CD4-positive, alpha-beta T cell (primary cell): ENCODE measurements around the gene HEPHL1. TPM values are rescaled to one million over a fixed set of nuclear protein-coding genes. Genes with fewer than 3 reads are reported as not detected.

Experiments
- ATAC-seq: fragments of 200-7000 bp; cut with Tn5 transposase; one replicate; pipeline ENCODE4 v1.10.0; 2022; ENCODE audit warnings: mild to moderate bottlenecking; ENCODE audit not compliant: poor library complexity
- CTCF ChIA-PET: fragments of 350-600 bp; sonication (Branson Sonifier 250); formaldehyde crosslinking; loops from one replicate; lab custom pipeline; 2021; ENCODE audit warnings: antibody characterized with exemption, inconsistent platforms; lab: Charles Lee
- POLR2A ChIA-PET: fragments of 350-600 bp; sonication (Branson Sonifier 250); formaldehyde crosslinking; loops from one replicate; lab custom pipeline; 2021; ENCODE audit warnings: antibody characterized with exemption, inconsistent platforms; lab: Charles Lee
- DNase-seq, 14 experiments: peaks; one replicate each; pipeline ENCODE4 v3.0.0-alpha.2; 2013 to 2020; ENCODE audit warnings: mixed read lengths in 2 of 14
- H3K27ac ChIP-seq, 2 donors: one replicate each; pipeline versions ENCODE4 v1.5.1 to v1.7.0; 2013; ENCODE audit warnings: low read length in 2 of 2, low read depth in 1 of 2, mild to moderate bottlenecking in 1 of 2
- H3K27me3 ChIP-seq, 2 experiments: 1 replicate in 1 of 2; 2 replicates in 1 of 2; pipeline versions ENCODE4 v1.6.1 to v1.7.0; 2013; ENCODE audit warnings: low read length in 2 of 2, control low read depth in 1 of 2, mild to moderate bottlenecking in 1 of 2, moderate library complexity in 1 of 2; ENCODE audit not compliant: insufficient read depth in 2 of 2, control insufficient read depth in 1 of 2
- H3K36me3 ChIP-seq: one replicate; pipeline ENCODE4 v1.6.1; 2013; ENCODE audit warnings: low read length, control low read depth; ENCODE audit not compliant: insufficient read depth
- H3K4me1 ChIP-seq: one replicate; pipeline ENCODE4 v1.6.1; 2013; ENCODE audit warnings: low read length, control low read depth; ENCODE audit not compliant: insufficient read depth
- H3K4me3 ChIP-seq: one replicate; pipeline ENCODE4 v1.5.1; 2013; ENCODE audit warnings: mild to moderate bottlenecking, low read length, moderate library complexity
- H3K9me3 ChIP-seq, 2 experiments: 1 replicate in 1 of 2; 2 replicates in 1 of 2; pipeline versions ENCODE4 v1.6.1 to v1.7.0; 2013; ENCODE audit warnings: low read length in 2 of 2, mild to moderate bottlenecking in 2 of 2, control low read depth in 1 of 2, moderate library complexity in 1 of 2; ENCODE audit not compliant: control insufficient read depth in 1 of 2, insufficient read depth in 1 of 2
- H3K27ac Mint-ChIP-seq: one replicate; pipeline ENCODE4 v1.8.0; 2020; ENCODE audit warnings: mixed read lengths
- H3K27me3 Mint-ChIP-seq: one replicate; pipeline ENCODE4 v1.8.0; 2021; ENCODE audit warnings: mixed read lengths
- H3K36me3 Mint-ChIP-seq: one replicate; pipeline ENCODE4 v1.8.0; 2021; ENCODE audit warnings: low read depth, mixed read lengths
- H3K4me1 Mint-ChIP-seq: one replicate; pipeline ENCODE4 v1.8.0; 2021; ENCODE audit warnings: low read depth, mixed read lengths
- H3K4me3 Mint-ChIP-seq: one replicate; pipeline ENCODE4 v1.8.0; 2020; ENCODE audit warnings: mild to moderate bottlenecking, mixed read lengths
- H3K9me3 Mint-ChIP-seq: one replicate; pipeline ENCODE4 v1.8.0; 2020; ENCODE audit warnings: mixed read lengths
- CTCF ChIP-seq: fragments of 200-600 bp; IDR thresholded peaks from one replicate; pipeline ENCODE4 v1.8.0; 2022; ENCODE audit warnings: antibody characterized with exemption, mild to moderate bottlenecking
- intact Hi-C, 2 experiments: fragments of 100-400 bp; cut with DNase I in 1 of 2; cut with micrococcal nuclease in 1 of 2; formaldehyde crosslinking; loops; one replicate each; pipeline versions ENCODE4 v1.15.1 to v1.9.0; 2023 to 2025; cut with DNase I, micrococcal nuclease
- total RNA-seq, 174 experiments: library from RNA in 2 of 174; stranded (reverse) in 2 of 174; gene quantifications; one replicate each; pipeline ENCODE4 v1.2.3 and lab custom pipeline; 2021 to 2026

Gene HEPHL1
- total RNA-seq, 2 experiments from 2014 or later: not detected

DNA sequence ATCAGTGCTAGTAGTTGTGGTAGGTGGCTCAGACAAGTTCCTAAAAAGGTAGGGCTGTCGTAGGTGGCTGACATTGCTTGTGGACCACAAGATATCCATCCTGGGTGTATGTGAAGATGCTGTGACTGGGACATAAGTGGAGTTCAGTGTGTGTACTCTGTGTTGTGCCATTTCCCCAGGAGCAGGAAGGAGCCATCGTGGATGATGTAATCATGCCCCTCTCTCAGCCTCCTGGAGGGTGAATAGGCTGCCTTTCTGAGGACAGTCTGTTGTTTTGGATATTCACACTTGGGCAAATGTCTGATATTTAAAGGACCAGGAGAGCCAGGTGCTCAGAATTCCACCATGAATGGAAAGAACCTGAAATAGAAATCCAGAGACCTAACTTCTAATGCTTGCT is 2.7 kb downstream of the HEPHL1 start:
- CTCF ChIA-PET: no interaction called here
- no peaks in the 10 kb centered on the region for H3K4me1 Mint-ChIP-seq
- POLR2A ChIA-PET: no interaction called here

DNA sequence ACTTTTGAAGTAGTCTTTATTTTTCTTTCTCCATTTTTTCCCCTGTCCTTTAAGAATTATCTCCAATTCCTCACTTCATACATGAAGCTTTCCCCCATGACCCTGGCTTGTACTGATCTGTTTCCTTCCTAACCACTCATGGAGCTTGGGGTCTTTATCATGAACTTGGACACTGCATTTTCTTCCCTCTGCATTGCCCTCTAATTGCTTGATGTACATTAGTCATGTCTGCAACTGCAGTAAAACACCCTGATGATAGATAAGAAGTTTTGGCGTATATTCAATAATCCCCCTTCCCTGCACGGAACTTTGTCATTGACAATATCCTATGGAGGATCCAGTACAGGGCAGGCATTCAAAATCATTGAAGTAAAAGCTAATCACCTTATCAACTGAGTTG is 3.4 kb downstream of the HEPHL1 start:
- H3K9me3 Mint-ChIP-seq: peaks cover 6% of the 10 kb centered on the region
- CTCF ChIA-PET: no interaction called here
- ATAC-seq (no peak), DNase-seq (no peak)
- Histone ChIP-seq H3K27ac (no peak overlapping the region), H3K4me1 (no peaks in the 10 kb centered on the region), H3K27me3 (no peaks in the 10 kb centered on the region), H3K9me3 (no peaks in the 10 kb centered on the region), H3K4me3 (no peak overlapping the region), H3K36me3 (no peaks in the 10 kb centered on the region)
- H3K27me3 Mint-ChIP-seq: peaks cover 4% of the 10 kb centered on the region
- POLR2A ChIA-PET: no interaction called here
- intact Hi-C loops: no loop called here
- H3K27ac Mint-ChIP-seq: no peak overlapping the region
- no peak for TF ChIP-seq CTCF
- no peaks in the 10 kb centered on the region for H3K4me1 Mint-ChIP-seq
- no peaks in the 10 kb centered on the region for H3K36me3 Mint-ChIP-seq
- H3K4me3 Mint-ChIP-seq: no peak overlapping the region

More for the DNA sequence above, 2.7 kb downstream of the HEPHL1 start:
- Mint-ChIP-seq H3K9me3 (peaks cover 6% of the 10 kb centered on the region), H3K27ac (no peak overlapping the region), H3K27me3 (peaks cover 4% of the 10 kb centered on the region), H3K36me3 (no peaks in the 10 kb centered on the region), H3K4me3 (no peak overlapping the region)
- no peak for TF ChIP-seq CTCF
- intact Hi-C loops: no loop called here
- Histone ChIP-seq H3K36me3 (no peaks in the 10 kb centered on the region), H3K9me3 (no peaks in the 10 kb centered on the region), H3K27me3 (no peaks in the 10 kb centered on the region), H3K4me1 (no peaks in the 10 kb centered on the region), H3K4me3 (no peak overlapping the region), H3K27ac (no peak overlapping the region)
- no peak for DNase-seq
- ATAC-seq: no peak

- Mint-ChIP-seq H3K27me3 (peaks cover 4% of the 10 kb centered on the region), H3K9me3 (peaks cover 6% of the 10 kb centered on the region), H3K4me1 (no peaks in the 10 kb centered on the region), H3K36me3 (no peaks in the 10 kb centered on the region), H3K4me3 (no peak overlapping the region), H3K27ac (no peak overlapping the region)
- POLR2A ChIA-PET: no interaction called here
- TF ChIP-seq CTCF: no peak
- ATAC-seq: no peak
- Histone ChIP-seq H3K9me3 (no peaks in the 10 kb centered on the region), H3K36me3 (no peaks in the 10 kb centered on the region), H3K27ac (no peak overlapping the region), H3K27me3 (no peaks in the 10 kb centered on the region), H3K4me1 (no peaks in the 10 kb centered on the region), H3K4me3 (no peak overlapping the region)
- no peak for DNase-seq
- CTCF ChIA-PET: no interaction called here
- intact Hi-C loops: no loop called here
These were observed 4.7 kb downstream of the HEPHL1 start for GRCh38 chr11:94025690-94026394.
